Neural progenitor cell (in vitro differentiated cells): ENCODE data around the gene ANAPC5. TPM values are rescaled to one million over a fixed set of nuclear protein-coding genes. Genes with fewer than 3 reads are reported as not detected.

Experiments used
- DNase-seq: peaks from one replicate; pipeline ENCODE4 v3.0.0-alpha.2; 2016; ENCODE audit warnings: low spot score
- H2AFZ ChIP-seq: fragments of 200-600 bp; sonication (generic); replicated peaks from 2 replicates; pipeline ENCODE4 v1.6.1; 2016; ENCODE audit warnings: antibody characterized with exemption
- H3F3A ChIP-seq: fragments of 200-600 bp; sonication (generic); 2 replicates; pipeline ENCODE4 v1.6.1; 2016; ENCODE audit warnings: antibody characterized with exemption, low read depth
- H3K27ac ChIP-seq: fragments of 200-600 bp; sonication (generic); 2 replicates; pipeline ENCODE4 v1.5.1; 2016; ENCODE audit warnings: mild to moderate bottlenecking
- H3K27me3 ChIP-seq: fragments of 200-600 bp; sonication (generic); 2 replicates; pipeline ENCODE4 v1.6.1; 2016; ENCODE audit warnings: mild to moderate bottlenecking, moderate library complexity
- H3K36me3 ChIP-seq: fragments of 200-600 bp; sonication (generic); 2 replicates; pipeline ENCODE4 v1.5.1; 2016
- H3K4me1 ChIP-seq: fragments of 200-600 bp; sonication (generic); 2 replicates; pipeline ENCODE4 v1.6.1; 2016; ENCODE audit warnings: mixed run types
- H3K4me2 ChIP-seq: fragments of 200-600 bp; sonication (generic); 2 replicates; pipeline ENCODE4 v1.6.1; 2016
- H3K4me3 ChIP-seq: fragments of 200-600 bp; sonication (generic); 2 replicates; pipeline ENCODE4 v1.5.1; 2016
- H3K79me2 ChIP-seq: fragments of 200-600 bp; sonication (generic); 2 replicates; pipeline ENCODE4 v1.6.1; 2016; ENCODE audit warnings: low read depth
- H3K9ac ChIP-seq: fragments of 200-600 bp; sonication (generic); 2 replicates; pipeline ENCODE4 v1.6.1; 2016
- H3K9me3 ChIP-seq: fragments of 200-600 bp; sonication (generic); 2 replicates; pipeline ENCODE4 v1.5.1; 2016; ENCODE audit warnings: low read depth
- H4K20me1 ChIP-seq: fragments of 200-600 bp; sonication (generic); 2 replicates; pipeline ENCODE4 v1.6.1; 2016; ENCODE audit warnings: low read depth
- H3K27ac Mint-ChIP-seq: 3 replicates; pipeline ENCODE4 v1.8.0; 2021; ENCODE audit warnings: mixed read lengths
- H3K27me3 Mint-ChIP-seq: 2 replicates; pipeline ENCODE4 v1.8.0; 2022; ENCODE audit warnings: low read depth, mild to moderate bottlenecking, inconsistent platforms, moderate library complexity, mixed read lengths; ENCODE audit not compliant: insufficient read depth
- H3K36me3 Mint-ChIP-seq: 3 replicates; pipeline ENCODE4 v1.8.0; 2021; ENCODE audit warnings: mixed read lengths
- H3K4me1 Mint-ChIP-seq: 3 replicates; pipeline ENCODE4 v1.8.0; 2021; ENCODE audit warnings: mixed read lengths
- H3K4me3 Mint-ChIP-seq: 3 replicates; pipeline ENCODE4 v1.8.0; 2021; ENCODE audit warnings: mild to moderate bottlenecking, moderate library complexity, mixed read lengths
- H3K9me3 Mint-ChIP-seq: 3 replicates; pipeline ENCODE4 v1.8.0; 2020; ENCODE audit warnings: mixed read lengths
- CTCF ChIP-seq: fragments of 200-600 bp; sonication (generic); IDR thresholded peaks from 2 replicates; pipeline ENCODE4 v1.5.1; 2017; ENCODE audit warnings: antibody characterized with exemption, mild to moderate bottlenecking
- EZH2 ChIP-seq: fragments of 200-600 bp; sonication (generic); IDR thresholded peaks from 2 replicates; pipeline ENCODE4 v1.6.1; 2017; ENCODE audit warnings: antibody characterized with exemption, mild to moderate bottlenecking, moderate library complexity
- EZH2phosphoT487 ChIP-seq: fragments of 200-600 bp; sonication (generic); IDR thresholded peaks from 2 replicates; pipeline ENCODE4 v1.6.1; 2017; ENCODE audit warnings: antibody characterized with exemption
- total RNA-seq: library from RNA; depleted of rRNA; stranded (reverse); fragments of >200 nt; gene quantifications from 2 replicates; pipeline ENCODE4 v1.2.3, GENCODE V29; 2015; ENCODE audit warnings: low replicate concordance

The ANAPC5 gene
- total RNA-seq, 1 donor from 2014 or later: 190 TPM

- Histone ChIP-seq H3K4me2 (no peak overlapping the region), H3F3A (no peaks in the 10 kb centered on the region), H3K9ac (no peak overlapping the region), H3K79me2 (peaks cover 31% of the 10 kb centered on the region), H4K20me1 (peaks cover 13% of the 10 kb centered on the region), H3K36me3 (no peaks in the 10 kb centered on the region), H3K4me1 (no peaks in the 10 kb centered on the region), H3K27me3 (no peaks in the 10 kb centered on the region), H2AFZ (no peak overlapping the region), H3K9me3 (no peaks in the 10 kb centered on the region), H3K4me3 (no peak overlapping the region), H3K27ac (no peak overlapping the region)
- DNase-seq: no peak
- TF ChIP-seq CTCF (no peak), EZH2phosphoT487 (no peak), EZH2 (no peak)
- no peaks in the 10 kb centered on the region for H3K27me3 Mint-ChIP-seq
- peak overlapping the region; percentile 30 for H3K4me3 Mint-ChIP-seq
- H3K27ac Mint-ChIP-seq: no peak overlapping the region
- H3K36me3 Mint-ChIP-seq: peaks cover 8% of the 10 kb centered on the region
- H3K9me3 Mint-ChIP-seq: no peaks in the 10 kb centered on the region
- H3K4me1 Mint-ChIP-seq: peaks cover 2% of the 10 kb centered on the region
Measured at GRCh38 chr12:121279507-121279915, 72.7 kb downstream of the ANAPC5 start.

GRCh38 chr12:121279071-121279375 lies 73.2 kb downstream of the ANAPC5 start:
- Histone ChIP-seq H3K27ac (no peak overlapping the region), H3K79me2 (peaks cover 31% of the 10 kb centered on the region), H3K4me2 (no peak overlapping the region), H3K9ac (no peak overlapping the region), H3K36me3 (no peaks in the 10 kb centered on the region), H3K4me3 (no peak overlapping the region), H2AFZ (no peak overlapping the region), H3K9me3 (no peaks in the 10 kb centered on the region), H3K27me3 (no peaks in the 10 kb centered on the region), H3F3A (no peaks in the 10 kb centered on the region), H4K20me1 (peaks cover 13% of the 10 kb centered on the region), H3K4me1 (no peaks in the 10 kb centered on the region)
- Mint-ChIP-seq H3K9me3 (no peaks in the 10 kb centered on the region), H3K27ac (no peak overlapping the region), H3K4me1 (peaks cover 2% of the 10 kb centered on the region), H3K36me3 (peaks cover 8% of the 10 kb centered on the region), H3K4me3 (no peak overlapping the region), H3K27me3 (no peaks in the 10 kb centered on the region)
- TF ChIP-seq CTCF: no peak
- no peak for TF ChIP-seq EZH2
- TF ChIP-seq EZH2phosphoT487: no peak
- no peak for DNase-seq

GRCh38 chr12:121278169-121279070 lies 73.8 kb downstream of the ANAPC5 start:
- H3K36me3 ChIP-seq: no peaks in the 10 kb centered on the region

More at GRCh38 chr12:121278169-121279070, 73.8 kb downstream of the ANAPC5 start:
- Histone ChIP-seq H3K79me2 (peaks cover 26% of the 10 kb centered on the region), H2AFZ (no peak overlapping the region), H3K9me3 (no peaks in the 10 kb centered on the region), H3K4me2 (no peak overlapping the region), H3K27me3 (no peaks in the 10 kb centered on the region), H3K27ac (no peak overlapping the region), H3K9ac (no peak overlapping the region), H3K4me1 (no peaks in the 10 kb centered on the region), H3K4me3 (no peak overlapping the region), H4K20me1 (peaks cover 13% of the 10 kb centered on the region), H3F3A (no peaks in the 10 kb centered on the region)
- peaks cover 8% of the 10 kb centered on the region for H3K36me3 Mint-ChIP-seq
- no peak for DNase-seq
- no peak overlapping the region for H3K27ac Mint-ChIP-seq
- peaks cover 2% of the 10 kb centered on the region for H3K4me1 Mint-ChIP-seq
- no peaks in the 10 kb centered on the region for H3K27me3 Mint-ChIP-seq
- no peak for TF ChIP-seq EZH2
- no peak for TF ChIP-seq CTCF
- no peak for TF ChIP-seq EZH2phosphoT487
- H3K4me3 Mint-ChIP-seq: no peak overlapping the region
- H3K9me3 Mint-ChIP-seq: no peaks in the 10 kb centered on the region
